Left lung (tissue), 10 donors: ENCODE measurements around the gene UBE2D2. TPM values are rescaled to one million over a fixed set of nuclear protein-coding genes. Genes with fewer than 3 reads are reported as not detected.

Experiments used
- ATAC-seq: fragments of 200-7000 bp; cut with Tn5 transposase; one replicate; pipeline ENCODE4 v1.9.1; 2020; ENCODE audit warnings: moderate library complexity
- DNase-seq, 4 donors: peaks; one replicate each; pipeline ENCODE4 v3.0.0-alpha.2; 2013 to 2020
- H3K27ac ChIP-seq, 2 donors: fragments of 200-600 bp; sonication (generic) in 1 of 2; one replicate each; pipeline versions ENCODE4 v1.5.0 to v1.8.0; 2020 to 2021
- H3K27me3 ChIP-seq, 2 donors: fragments of 200-600 bp; sonication (generic) in 1 of 2; one replicate each; pipeline versions ENCODE4 v1.5.0 to v1.8.0; 2020 to 2021
- H3K36me3 ChIP-seq, 2 donors: fragments of 200-600 bp; sonication (generic) in 1 of 2; one replicate each; pipeline versions ENCODE4 v1.5.0 to v1.8.0; 2020 to 2021
- H3K4me1 ChIP-seq, 2 donors: fragments of 200-600 bp; one replicate each; pipeline ENCODE4 v1.8.0; 2021
- H3K4me3 ChIP-seq, 2 donors: fragments of 200-600 bp; sonication (generic) in 1 of 2; one replicate each; pipeline versions ENCODE4 v1.5.0 to v1.8.0; 2020 to 2021; ENCODE audit warnings: mild to moderate bottlenecking in 1 of 2
- H3K9me3 ChIP-seq, 2 donors: fragments of 200-600 bp; sonication (generic) in 1 of 2; one replicate each; pipeline versions ENCODE4 v1.5.0 to v1.8.0; 2020 to 2021
- CTCF ChIP-seq, 2 donors: fragments of 200-600 bp; sonication (generic) in 1 of 2; IDR thresholded peaks; one replicate each; pipeline versions ENCODE4 v1.5.0 to v1.8.0; 2021; ENCODE audit warnings: antibody characterized with exemption in 2 of 2
- intact Hi-C, 2 donors: fragments of 100-400 bp; cut with DNase I; formaldehyde crosslinking; loops; one replicate each; pipeline versions ENCODE4 v1.11.2 to v1.14.2; 2022
- polyA plus RNA-seq, 6 donors: library from polyadenylated mRNA; unstranded; fragments of 120-200 nt; gene quantifications; one replicate each; pipeline ENCODE4 v1.2.1, GENCODE V29; 2013; ENCODE audit not compliant: insufficient read length in 6 of 6
- total RNA-seq, 2 donors: library from RNA; stranded (reverse); fragmentation: NEBNext Ultra II Directional; extraction: Animal tissue kit (Norgen Biotek cat#: 25700); gene quantifications; one replicate each; pipeline ENCODE4 v1.2.1, GENCODE V29; 2021
- donor health status: DM: no; HTN: yes; CAD: no.
- donor health status: DM: no; HTN: no; CAD: no.

The UBE2D2 gene
- total and polyA plus RNA-seq, 8 donors: 122 to 160 (median 145) TPM

- H3K4me3 ChIP-seq: no peak overlapping the region
- no peaks in the 10 kb centered on the region for H3K9me3 ChIP-seq
- no peak overlapping the region for H3K27ac ChIP-seq
- H3K27me3 ChIP-seq: no peaks in the 10 kb centered on the region
- ATAC-seq (peak; percentile 1), DNase-seq (no peak)
- peaks cover 1 to 37% of the 10 kb centered on the region in 2 donors for H3K36me3 ChIP-seq
- no peak for TF ChIP-seq CTCF (IDR thresholded peaks at IDR 0.05)
- intact Hi-C loops: loop anchor here in 1 of 2 donors (10.0 kb wide), 2 partner anchors 63 to 133 kb away; no protein-coding TSS in a partner anchor
- H3K4me1 ChIP-seq: peaks cover 15 to 28% of the 10 kb centered on the region in 2 donors
These were observed 70.5 kb downstream of the UBE2D2 start for GRCh38 chr5:139631520-139632165.

GRCh38 chr5:139633295-139634027, 72.3 kb downstream of the UBE2D2 start:
- peaks cover 0 to 17% of the 10 kb centered on the region in 2 donors for H3K27me3 ChIP-seq
- no peak overlapping the region for H3K27ac ChIP-seq
- peaks cover 29 to 46% of the 10 kb centered on the region in 2 donors for H3K4me1 ChIP-seq
- peak; percentile 89 to 92 for TF ChIP-seq CTCF (IDR thresholded peaks at IDR 0.05)
- intact Hi-C loops: loop anchor here (2.0 to 10.0 kb wide), 3 partner anchors 61 to 131 kb away; no protein-coding TSS in a partner anchor
- H3K9me3 ChIP-seq: no peaks in the 10 kb centered on the region
- DNase-seq (peak in 3 of 4 donors; percentile 61 to 82 (median 70)), ATAC-seq (peak; percentile 52)
- H3K36me3 ChIP-seq: peaks cover 0 to 19% of the 10 kb centered on the region in 2 donors
- no peak overlapping the region for H3K4me3 ChIP-seq

GRCh38 chr5:139634028-139634325, 72.8 kb downstream of the UBE2D2 start:
- Histone ChIP-seq H3K4me1 (peaks cover 34 to 51% of the 10 kb centered on the region in 2 donors), H3K36me3 (peaks cover 0 to 13% of the 10 kb centered on the region in 2 donors), H3K27ac (no peak overlapping the region), H3K9me3 (no peaks in the 10 kb centered on the region), H3K4me3 (no peak overlapping the region), H3K27me3 (peaks cover 0 to 22% of the 10 kb centered on the region in 2 donors)
- ATAC-seq (no peak), DNase-seq (no peak)
- intact Hi-C loops: loop anchor here (2.0 to 10.0 kb wide), 3 partner anchors 61 to 131 kb away; no protein-coding TSS in a partner anchor
- no peak for TF ChIP-seq CTCF (IDR thresholded peaks at IDR 0.05)

- ATAC-seq: no peak
- Histone ChIP-seq H3K27ac (no peak overlapping the region), H3K4me1 (peaks cover 35 to 54% of the 10 kb centered on the region in 2 donors), H3K4me3 (no peak overlapping the region), H3K9me3 (no peaks in the 10 kb centered on the region), H3K27me3 (peaks cover 0 to 22% of the 10 kb centered on the region in 2 donors), H3K36me3 (peaks cover 0 to 10% of the 10 kb centered on the region in 2 donors)
- peak in 1 of 4 donors; percentile 20 for DNase-seq
- TF ChIP-seq CTCF (IDR thresholded peaks at IDR 0.05): no peak
- intact Hi-C loops: loop anchor here (2.0 to 10.0 kb wide), 3 partner anchors 60 to 130 kb away; no protein-coding TSS in a partner anchor
These were observed 73.4 kb downstream of the UBE2D2 start for GRCh38 chr5:139634541-139634940.

GRCh38 chr5:139635191-139635590, 74.1 kb downstream of the UBE2D2 start:
- intact Hi-C loops: loop anchor here (2.0 to 10.0 kb wide), 4 partner anchors 52 to 130 kb away; no protein-coding TSS in a partner anchor
- Histone ChIP-seq H3K27me3 (peaks cover 0 to 22% of the 10 kb centered on the region in 2 donors), H3K4me3 (no peak overlapping the region), H3K4me1 (peaks cover 35 to 54% of the 10 kb centered on the region in 2 donors), H3K27ac (peak overlapping the region in 1 of 2 donors; percentile 67), H3K36me3 (peaks cover 0 to 4% of the 10 kb centered on the region in 2 donors), H3K9me3 (no peaks in the 10 kb centered on the region)
- no peak for ATAC-seq
- TF ChIP-seq CTCF (IDR thresholded peaks at IDR 0.05): no peak
- peak in 1 of 4 donors; percentile 22 for DNase-seq
